Aorta (tissue), 5 donors: ENCODE measurements around the gene TATDN2. TPM values are rescaled to one million over a fixed set of nuclear protein-coding genes. Genes with fewer than 3 reads are reported as not detected.

Source experiments
- ATAC-seq: fragments of 200-7000 bp; cut with Tn5 transposase; one replicate; pipeline ENCODE4 v1.9.1; 2022; ENCODE audit warnings: moderate library complexity; ENCODE audit not compliant: low FRiP score
- DNase-seq, 2 donors: peaks; one replicate each; pipeline ENCODE4 v3.0.0-alpha.2; 2020
- H3K27ac ChIP-seq, 2 donors: one replicate each; pipeline ENCODE4 v1.5.1; 2013; ENCODE audit warnings: low read length in 2 of 2, mild to moderate bottlenecking in 2 of 2, moderate library complexity in 2 of 2, control low read depth in 1 of 2, inconsistent platforms in 1 of 2, low read depth in 1 of 2
- H3K27me3 ChIP-seq, 2 donors: one replicate each; pipeline ENCODE4 v1.6.1; 2013; ENCODE audit warnings: control low read depth in 1 of 2, low read length in 1 of 2, mild to moderate bottlenecking in 1 of 2, moderate library complexity in 1 of 2; ENCODE audit not compliant: insufficient read depth in 2 of 2, control insufficient read depth in 1 of 2
- H3K36me3 ChIP-seq, 2 donors: one replicate each; pipeline ENCODE4 v1.6.1; 2013; ENCODE audit warnings: control low read depth in 1 of 2, low read length in 1 of 2, mild to moderate bottlenecking in 1 of 2; ENCODE audit not compliant: insufficient read depth in 2 of 2, control insufficient read depth in 1 of 2
- H3K4me1 ChIP-seq, 2 donors: one replicate each; pipeline ENCODE4 v1.6.1; 2013; ENCODE audit warnings: low read length in 2 of 2, control low read depth in 1 of 2, mild to moderate bottlenecking in 1 of 2, moderate library complexity in 1 of 2; ENCODE audit not compliant: insufficient read depth in 2 of 2, control insufficient read depth in 1 of 2
- H3K4me3 ChIP-seq, 2 donors: one replicate each; pipeline ENCODE4 v1.5.1; 2013; ENCODE audit warnings: low read length in 2 of 2, control low read depth in 1 of 2, mild to moderate bottlenecking in 1 of 2
- H3K9me3 ChIP-seq: one replicate; pipeline ENCODE4 v1.6.1; 2013; ENCODE audit warnings: mild to moderate bottlenecking, low read length; ENCODE audit not compliant: control insufficient read depth
- WGBS, 2 donors: extraction: QIAGEN DNeasy Blood & Tissue Kit; methylation state at CpG; one replicate each; pipeline ENCODE4 v1.1.7; 2013; 5-methylcytosine and 5-hydroxymethylcytosine counted together
- intact Hi-C, 2 donors: fragments of 100-400 bp; cut with DNase I; formaldehyde crosslinking; loops; one replicate each; pipeline versions ENCODE4 v1.14.2 to v1.15.0; 2022
- microRNA-seq, 2 donors: library from miRNA; unstranded; fragments of <30 nt; microRNA quantifications; one replicate each; pipeline ENCODE4 v1.2.0, GENCODE V29; 2020
- polyA plus RNA-seq, 2 donors: library from polyadenylated mRNA; stranded (reverse); fragments of 200-250 nt; gene quantifications; one replicate each; pipeline ENCODE4 v1.2.3, GENCODE V29; 2013
- total RNA-seq, 2 donors: library from RNA; stranded (reverse); fragmentation: NEBNext Ultra II Directional; extraction: Animal tissue kit (Norgen Biotek cat#: 25700); gene quantifications; one replicate each; pipeline ENCODE4 v1.2.1, GENCODE V29; 2021
- donor health status: healthy with polysubstance abuse.
- donor health status: Bipolar disorder and iron deficiency.
- donor health status: DM: no; HTN: no; CAD: no.
- donor health status: DM: no; HTN: no; CAD: no.
- donor health status: DM: yes; HTN: yes; CAD: no.

Gene TATDN2
- total and polyA plus RNA-seq, 4 donors, result 14.0 to 36.3 (median 22.6) TPM

DNA sequence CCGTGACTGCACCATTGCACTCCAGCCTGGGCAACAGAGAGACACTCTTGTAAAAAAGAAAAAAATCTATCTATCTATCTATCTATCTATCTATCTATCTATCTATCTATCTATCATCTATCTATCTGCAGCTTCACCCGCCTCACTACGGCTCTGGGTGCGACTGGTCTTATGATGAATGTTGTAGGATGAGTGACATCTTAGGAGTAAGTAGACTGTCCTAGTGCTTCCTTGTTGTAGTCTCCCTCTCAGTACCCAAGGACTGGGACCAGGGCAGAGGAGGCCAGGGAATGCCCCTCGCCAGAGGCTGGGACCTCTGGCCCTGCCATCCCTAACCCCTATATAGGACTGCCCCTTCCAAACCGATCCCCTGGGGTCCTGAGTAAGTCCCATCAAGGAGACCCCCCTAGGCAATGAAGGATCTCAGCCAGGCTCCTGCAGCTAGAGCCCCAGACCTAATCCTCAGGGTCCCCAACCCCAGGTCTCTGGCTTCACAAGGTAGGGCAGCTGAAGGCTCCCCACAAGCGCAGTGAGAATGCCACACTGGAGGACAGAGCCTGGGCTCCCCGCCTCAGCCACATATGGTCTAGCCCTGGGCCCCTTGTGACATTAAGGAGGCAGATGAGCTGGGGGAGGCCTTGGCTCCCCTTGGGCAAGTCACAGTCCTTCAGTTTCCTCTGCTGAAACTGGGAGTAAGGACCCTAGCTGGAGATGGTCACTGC lies 73.5 kb downstream of the TATDN2 start:
- Histone ChIP-seq H3K4me1 (no peaks in the 10 kb centered on the region), H3K36me3 (peaks cover 0 to 8% of the 10 kb centered on the region in 2 donors), H3K4me3 (no peak overlapping the region), H3K9me3 (no peaks in the 10 kb centered on the region), H3K27ac (no peak overlapping the region), H3K27me3 (no peaks in the 10 kb centered on the region)
- WGBS, 2 donors, result 93% methylated on average over 8 of the region's 8 CpGs
- intact Hi-C loops, result no loop called here
- no peak for ATAC-seq
- DNase-seq, result peak in 1 of 2 donors; percentile 62

- ATAC-seq, result no peak
- intact Hi-C loops, result no loop called here
- 86 to 100% methylated on average over 1 of the region's 1 CpG for WGBS, 2 donors
- Histone ChIP-seq H3K27me3 (no peaks in the 10 kb centered on the region), H3K9me3 (no peaks in the 10 kb centered on the region), H3K27ac (no peak overlapping the region), H3K4me1 (no peaks in the 10 kb centered on the region), H3K36me3 (peaks cover 0 to 8% of the 10 kb centered on the region in 2 donors), H3K4me3 (no peak overlapping the region)
- no peak for DNase-seq
Measured at GRCh38 chr3:10322352-10322710, 74.1 kb downstream of the TATDN2 start.

DNA sequence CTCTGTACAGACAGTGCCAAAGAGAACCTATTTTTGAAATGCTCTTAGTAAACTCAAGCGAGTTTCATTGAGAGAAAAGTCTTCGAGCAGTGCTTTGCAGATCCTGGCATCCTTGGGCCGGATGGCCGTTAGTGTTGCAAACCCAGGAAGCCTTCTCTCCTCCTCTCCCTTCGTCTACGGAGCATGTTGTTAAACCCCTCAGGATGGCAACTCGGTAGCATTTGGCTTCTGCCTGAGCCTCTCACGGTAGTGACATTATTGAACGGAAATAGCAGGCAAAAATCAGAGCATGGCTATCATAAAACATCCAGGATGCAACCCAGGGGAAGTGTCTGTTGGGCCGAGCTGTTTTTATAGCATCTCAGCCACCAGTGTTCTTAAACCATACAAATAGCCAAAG lies 79.3 kb downstream of the TATDN2 start:
- Histone ChIP-seq H3K27me3 (no peaks in the 10 kb centered on the region), H3K4me1 (no peaks in the 10 kb centered on the region), H3K9me3 (no peaks in the 10 kb centered on the region), H3K27ac (no peak overlapping the region), H3K4me3 (no peak overlapping the region), H3K36me3 (no peaks in the 10 kb centered on the region)
- ATAC-seq (no peak), DNase-seq (peak in 1 of 2 donors; percentile 13)
- intact Hi-C loops, result no loop called here
- WGBS, 2 donors, result 44 to 60% methylated on average over 10 of the region's 10 CpGs

- intact Hi-C loops, result no loop called here
- H3K27me3 ChIP-seq, result no peaks in the 10 kb centered on the region
- H3K36me3 ChIP-seq, result no peaks in the 10 kb centered on the region
- H3K27ac ChIP-seq, result no peak overlapping the region
- ATAC-seq (no peak), DNase-seq (peak; percentile 29 to 63)
- H3K4me1 ChIP-seq, result no peaks in the 10 kb centered on the region
- H3K9me3 ChIP-seq, result no peaks in the 10 kb centered on the region
- 23 to 31% methylated on average over 31 of the region's 31 CpGs for WGBS, 2 donors
- no peak overlapping the region for H3K4me3 ChIP-seq
Measured at GRCh38 chr3:10328460-10329071, 80.3 kb downstream of the TATDN2 start.

GRCh38 chr3:10329495-10330015 lies 81.3 kb downstream of the TATDN2 start:
- intact Hi-C loops, result no loop called here
- no peak overlapping the region for H3K27ac ChIP-seq
- ATAC-seq, result no peak
- no peaks in the 10 kb centered on the region for H3K36me3 ChIP-seq
- H3K27me3 ChIP-seq, result no peaks in the 10 kb centered on the region
- no peaks in the 10 kb centered on the region for H3K4me1 ChIP-seq
- H3K4me3 ChIP-seq, result no peak overlapping the region
- no peaks in the 10 kb centered on the region for H3K9me3 ChIP-seq
- 66 to 68% methylated on average over 14 of the region's 14 CpGs for WGBS, 2 donors
- DNase-seq, result peak in 1 of 2 donors; percentile 15

- Histone ChIP-seq H3K4me1 (no peaks in the 10 kb centered on the region), H3K36me3 (no peaks in the 10 kb centered on the region), H3K9me3 (no peaks in the 10 kb centered on the region), H3K27ac (no peak overlapping the region), H3K27me3 (no peaks in the 10 kb centered on the region), H3K4me3 (no peak overlapping the region)
- WGBS, 2 donors, result 68 to 75% methylated on average over 10 to 12 of the region's 12 CpGs
- DNase-seq (peak; percentile 9 to 55), ATAC-seq (no peak)
- intact Hi-C loops, result no loop called here
Measured at GRCh38 chr3:10330319-10330718, 82.1 kb downstream of the TATDN2 start.

Small RNA genes within 50 kb of the gene (microRNA-seq; reads per million reads assigned to microRNA genes)
- gene MIR378B, result 0 reads per million in 2 donors

Other genes with a start within 250 kb of the TATDN2 start
- gene FANCD2, start 222.0 kb upstream of the TATDN2 start, total RNA-seq, result 1 to 10 TPM; 1.9 to 5.4 TPM
- gene FANCD2, start 222.0 kb upstream of the TATDN2 start, polyA plus RNA-seq, result 1 to 10 TPM in 1 of 2 donors, not detected in 1; 4.7 TPM
- not detected for gene FANCD2OS, start 140.2 kb upstream of the TATDN2 start, total RNA-seq
- not detected for gene FANCD2OS, start 140.2 kb upstream of the TATDN2 start, polyA plus RNA-seq
- gene BRK1, start 132.8 kb upstream of the TATDN2 start, total RNA-seq, result 100 to 1,000 TPM; 103 to 108 TPM
- gene BRK1, start 132.8 kb upstream of the TATDN2 start, polyA plus RNA-seq, result 100 to 1,000 TPM; 287 to 372 TPM
- 10 to 100 TPM; 26.8 to 36.8 TPM for gene VHL, start 106.7 kb upstream of the TATDN2 start, total RNA-seq
- 10 to 100 TPM; 14.1 to 18.8 TPM for gene VHL, start 106.7 kb upstream of the TATDN2 start, polyA plus RNA-seq
- gene IRAK2, start 83.5 kb upstream of the TATDN2 start, total RNA-seq, result 1 to 10 TPM; 7.1 to 8.3 TPM
- gene IRAK2, start 83.5 kb upstream of the TATDN2 start, polyA plus RNA-seq, result 1 to 10 TPM; 1.7 to 2.5 TPM
- gene GHRL, start 44.5 kb downstream of the TATDN2 start, total RNA-seq, result 1 to 10 TPM; 1.6 to 1.7 TPM
- under 1 TPM in 1 of 2 donors, not detected in 1; 0.36 TPM for gene GHRL, start 44.5 kb downstream of the TATDN2 start, polyA plus RNA-seq
- 10 to 100 TPM; 88.8 to 95.6 TPM for gene SEC13, start 72.7 kb downstream of the TATDN2 start, total RNA-seq
- 100 to 1,000 TPM; 114 to 121 TPM for gene SEC13, start 72.7 kb downstream of the TATDN2 start, polyA plus RNA-seq